Keratinocyte (primary cell): ENCODE measurements around the gene RNF31. TPM values are rescaled to one million over a fixed set of nuclear protein-coding genes. Genes with fewer than 3 reads are reported as not detected.
A peak's percentile ranks its signal among the peaks of the same experiment; 100 is the strongest.

ENCODE experiments used
- DNase-seq: peaks from one replicate; pipeline ENCODE4 v3.0.0-alpha.2; 2011; ENCODE audit warnings: low read depth, missing footprints, low spot score
- FAIRE-seq: peaks from 2 replicates; lab custom pipeline; 2011; peaks lifted over from hg19 to GRCh38; lab: Jason Lieb, UNC
- H2AFZ ChIP-seq: 2 replicates; pipeline ENCODE4 v1.6.0; 2012; ENCODE audit warnings: low read length, control low read depth, inconsistent platforms; ENCODE audit not compliant: control insufficient read depth
- H3K27ac ChIP-seq: 2 replicates; pipeline ENCODE4 v1.5.1; 2011; ENCODE audit warnings: low read length; ENCODE audit not compliant: control insufficient read depth, insufficient read depth
- H3K27me3 ChIP-seq: 3 replicates; pipeline ENCODE4 v1.6.0; 2011; ENCODE audit warnings: low read length; ENCODE audit not compliant: control insufficient read depth, insufficient read depth; ENCODE audit errors: extremely low read depth
- H3K36me3 ChIP-seq, 2 experiments: 2 replicates in 1 of 2; 3 replicates in 1 of 2; pipeline ENCODE4 v1.5.1; 2011; ENCODE audit warnings: low read length in 2 of 2, mild to moderate bottlenecking in 1 of 2; ENCODE audit not compliant: control insufficient read depth in 2 of 2, insufficient read depth in 2 of 2; ENCODE audit errors: extremely low read depth in 1 of 2
- H3K4me1 ChIP-seq: 3 replicates; pipeline ENCODE4 v1.5.1; 2011; ENCODE audit warnings: low read length; ENCODE audit not compliant: control insufficient read depth, insufficient read depth; ENCODE audit errors: extremely low read depth
- H3K4me2 ChIP-seq: 3 replicates; pipeline ENCODE4 v1.6.0; 2011; ENCODE audit warnings: low read depth, low read length; ENCODE audit not compliant: control insufficient read depth, insufficient read depth; ENCODE audit errors: extremely low read depth
- H3K4me3 ChIP-seq, 3 experiments: fragments of 200-600 bp in 1 of 3; sonication (generic) in 1 of 3; 2 replicates in 2 of 3; 3 replicates in 1 of 3; pipeline ENCODE4 v1.5.1; 2011 to 2016; ENCODE audit warnings: low read length in 3 of 3, mild to moderate bottlenecking in 3 of 3, control low read depth in 2 of 3, inconsistent platforms in 1 of 3, low read depth in 1 of 3, mixed read lengths in 1 of 3, mixed run types in 1 of 3, moderate library complexity in 1 of 3; ENCODE audit not compliant: control insufficient read depth in 2 of 3, insufficient read depth in 2 of 3; ENCODE audit errors: extremely low read depth in 1 of 3
- H3K79me2 ChIP-seq: 2 replicates; pipeline ENCODE4 v1.6.0; 2012; ENCODE audit warnings: low read length; ENCODE audit not compliant: control insufficient read depth, insufficient read depth
- H3K9ac ChIP-seq: 3 replicates; pipeline ENCODE4 v1.6.0; 2011; ENCODE audit warnings: low read length; ENCODE audit not compliant: control insufficient read depth, insufficient read depth; ENCODE audit errors: extremely low read depth
- H3K9me1 ChIP-seq: 3 replicates; pipeline ENCODE4 v1.6.0; 2011; ENCODE audit warnings: low read length; ENCODE audit not compliant: control insufficient read depth, insufficient read depth; ENCODE audit errors: extremely low read depth
- H3K9me3 ChIP-seq: 2 replicates; pipeline ENCODE4 v1.5.1; 2012; ENCODE audit warnings: low read depth, low read length; ENCODE audit not compliant: control insufficient read depth
- H4K20me1 ChIP-seq: 3 replicates; pipeline ENCODE4 v1.6.0; 2011; ENCODE audit warnings: low read length; ENCODE audit not compliant: control insufficient read depth, insufficient read depth; ENCODE audit errors: extremely low read depth
- EZH2 ChIP-seq: IDR thresholded peaks from one replicate; pipeline ENCODE4 v1.6.1; 2012; ENCODE audit warnings: inconsistent platforms, mild to moderate bottlenecking, low read length, moderate library complexity
- dilution Hi-C: fragments of 300-500 bp; cut with MboI; formaldehyde crosslinking; loops from one replicate; pipeline ENCODE4 v1.7.0; 2020; ENCODE audit warnings: low sequenced_read_pairs; ENCODE audit not compliant: extremely low pct_ligation_motif_present
- polyA plus RNA-seq, 5 experiments: library from polyadenylated mRNA; depleted of rRNA in 3 of 5; stranded (reverse) in 3 of 5; stranded (forward) in 1 of 5; unstranded in 1 of 5; fragments of >200 nt; gene quantifications; 1 replicate in 1 of 5; 2 replicates in 3 of 5; 3 replicates in 1 of 5; pipeline versions ENCODE4 v1.2.1 to v1.2.3, GENCODE V29; 2011 to 2012; ENCODE audit warnings: missing spikeins in 2 of 5, low read depth in 1 of 5, low replicate concordance in 1 of 5
- TF ChIP-seq, protein P1 (sequence below), 3 experiments: IDR thresholded peaks in 1 of 3; conservative IDR thresholded peaks in 1 of 3; optimal IDR thresholded peaks in 1 of 3; 2 replicates in 2 of 3; 3 replicates in 1 of 3; pipeline versions ENCODE3 to v1.5.1; 2011; ENCODE audit warnings: low read length in 3 of 3, mild to moderate bottlenecking in 3 of 3, moderate library complexity in 2 of 3, control low read depth in 1 of 3, inconsistent platforms in 1 of 3; ENCODE audit not compliant: insufficient read depth in 2 of 3; ENCODE audit errors: extremely low read depth in 1 of 3

RNF31 gene
- polyA plus RNA-seq, 1 donor (not counting 4 experiments of a cell fraction or from before 2014, with no cell fraction given), result 17.4 TPM

DNA sequence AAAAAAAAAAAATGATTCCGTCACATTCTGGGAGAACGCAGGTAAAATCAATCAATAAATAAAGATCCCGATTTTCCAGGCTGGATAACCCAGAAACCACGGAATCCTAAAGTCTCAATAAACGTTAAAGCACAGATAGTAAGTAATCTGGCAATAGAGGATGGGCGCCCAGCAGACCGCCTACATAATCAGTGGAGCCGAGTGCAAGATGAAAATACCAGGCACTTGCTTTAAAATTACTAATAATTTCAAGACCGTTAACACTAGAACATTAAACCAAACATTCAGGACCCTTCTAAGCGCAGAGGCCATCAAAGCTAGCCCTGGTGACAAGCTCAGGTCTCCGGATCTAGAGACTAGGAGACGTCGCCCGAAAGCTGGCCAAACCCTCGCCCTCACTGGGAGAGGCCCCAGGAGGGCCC is 33.9 kb upstream of the RNF31 start:
- Histone ChIP-seq H3K9ac (peak overlapping the region; percentile 90), H3K27ac (peak overlapping the region; percentile 97), H3K79me2 (no peaks in the 10 kb centered on the region), H3K4me2 (peak overlapping the region; percentile 71), H4K20me1 (no peaks in the 10 kb centered on the region), H3K4me1 (peaks cover 21% of the 10 kb centered on the region), H3K9me1 (no peaks in the 10 kb centered on the region), H3K9me3 (no peaks in the 10 kb centered on the region), H2AFZ (peak overlapping the region; percentile 72), H3K27me3 (no peaks in the 10 kb centered on the region), H3K36me3 (peaks cover 0 to 10% of the 10 kb centered on the region in 2 experiments), H3K4me3 (peak overlapping the region; percentile 67 to 84 (median 68))
- dilution Hi-C loops, result no loop called here
- no peak for FAIRE-seq
- no peak for DNase-seq
- no peak for TF ChIP-seq EZH2
- TF ChIP-seq, protein P1, sequence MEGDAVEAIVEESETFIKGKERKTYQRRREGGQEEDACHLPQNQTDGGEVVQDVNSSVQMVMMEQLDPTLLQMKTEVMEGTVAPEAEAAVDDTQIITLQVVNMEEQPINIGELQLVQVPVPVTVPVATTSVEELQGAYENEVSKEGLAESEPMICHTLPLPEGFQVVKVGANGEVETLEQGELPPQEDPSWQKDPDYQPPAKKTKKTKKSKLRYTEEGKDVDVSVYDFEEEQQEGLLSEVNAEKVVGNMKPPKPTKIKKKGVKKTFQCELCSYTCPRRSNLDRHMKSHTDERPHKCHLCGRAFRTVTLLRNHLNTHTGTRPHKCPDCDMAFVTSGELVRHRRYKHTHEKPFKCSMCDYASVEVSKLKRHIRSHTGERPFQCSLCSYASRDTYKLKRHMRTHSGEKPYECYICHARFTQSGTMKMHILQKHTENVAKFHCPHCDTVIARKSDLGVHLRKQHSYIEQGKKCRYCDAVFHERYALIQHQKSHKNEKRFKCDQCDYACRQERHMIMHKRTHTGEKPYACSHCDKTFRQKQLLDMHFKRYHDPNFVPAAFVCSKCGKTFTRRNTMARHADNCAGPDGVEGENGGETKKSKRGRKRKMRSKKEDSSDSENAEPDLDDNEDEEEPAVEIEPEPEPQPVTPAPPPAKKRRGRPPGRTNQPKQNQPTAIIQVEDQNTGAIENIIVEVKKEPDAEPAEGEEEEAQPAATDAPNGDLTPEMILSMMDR (optimal IDR thresholded peaks at IDR 0.05 in 1 of 3, IDR thresholded peaks at IDR 0.05 in 1 of 3, conservative IDR thresholded peaks at IDR 0.05 in 1 of 3; ENCODE audit: extremely low read depth in 1 of 3, insufficient read depth in 2 of 3, low read length in 3 of 3), result no peak

DNA sequence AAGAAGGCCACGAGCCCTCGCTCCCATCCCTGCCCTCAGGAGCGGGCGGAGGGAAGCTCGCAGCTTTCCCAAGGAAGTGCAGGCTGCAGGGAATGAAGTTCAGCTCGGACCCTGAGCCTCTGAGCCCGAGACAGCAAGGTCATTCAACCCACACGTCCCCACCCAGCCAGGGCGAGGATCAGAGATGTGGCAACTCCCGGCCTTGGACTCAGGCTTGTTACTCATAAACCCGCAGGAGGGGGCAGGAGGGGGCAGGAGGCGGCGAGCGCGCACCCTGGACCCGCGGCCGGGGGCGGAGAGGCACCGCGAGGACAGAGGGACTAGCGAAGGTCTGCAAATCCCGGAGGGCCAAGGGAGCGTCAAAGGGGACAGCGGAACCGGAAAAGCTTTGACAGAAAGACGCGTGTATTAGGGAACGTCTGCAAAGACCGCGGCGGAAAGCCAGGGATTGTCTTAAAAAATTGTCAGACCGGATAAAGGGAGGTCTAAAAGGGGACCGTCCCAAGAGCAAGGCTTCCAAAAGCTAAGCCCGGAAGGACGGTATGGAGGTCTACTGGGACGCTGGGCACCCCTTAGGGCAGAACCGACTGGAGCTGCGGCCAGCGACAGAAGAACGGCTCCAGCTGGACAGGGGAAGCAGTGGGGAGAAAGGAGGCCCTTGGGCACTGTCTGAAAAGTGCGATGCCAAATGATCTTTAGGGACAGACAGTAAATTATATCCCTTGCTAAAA is 33.3 kb upstream of the RNF31 start:
- Histone ChIP-seq H3K79me2 (no peaks in the 10 kb centered on the region), H3K36me3 (peaks cover 5 to 16% of the 10 kb centered on the region in 2 experiments), H2AFZ (peak overlapping the region; percentile 72), H3K4me2 (peak overlapping the region; percentile 71), H3K9me1 (no peaks in the 10 kb centered on the region), H3K4me1 (peaks cover 17% of the 10 kb centered on the region), H3K9me3 (no peaks in the 10 kb centered on the region), H3K27ac (peak overlapping the region; percentile 97), H4K20me1 (no peaks in the 10 kb centered on the region), H3K4me3 (peak overlapping the region; percentile 67 to 84 (median 68)), H3K27me3 (no peaks in the 10 kb centered on the region), H3K9ac (peak overlapping the region; percentile 90)
- dilution Hi-C loops, result no loop called here
- DNase-seq (peak; percentile 44), FAIRE-seq (no peak)
- no peak for TF ChIP-seq EZH2
- TF ChIP-seq, protein P1 (optimal IDR thresholded peaks at IDR 0.05 in 1 of 3, IDR thresholded peaks at IDR 0.05 in 1 of 3, conservative IDR thresholded peaks at IDR 0.05 in 1 of 3; ENCODE audit: extremely low read depth in 1 of 3, insufficient read depth in 2 of 3, low read length in 3 of 3), result no peak
